Liver (tissue), 3 donors: ENCODE results near the gene CAMKMT.

Source experiments
- MAX ChIP-seq: IDR thresholded peaks from 2 replicates; pipeline ENCODE4 v1.6.1; 2016; ENCODE audit warnings: antibody characterized with exemption
- RXRA ChIP-seq, 2 donors: IDR thresholded peaks; 2 replicates each; pipeline ENCODE4 v1.6.1; 2017 to 2018; ENCODE audit warnings: antibody characterized with exemption in 2 of 2, mild to moderate bottlenecking in 1 of 2
- YY1 ChIP-seq: IDR thresholded peaks from 2 replicates; pipeline ENCODE4 v1.6.1; 2016; ENCODE audit warnings: antibody characterized with exemption, mild to moderate bottlenecking
- TF ChIP-seq, protein P1 (sequence below): fragments of 150-350 bp; IDR thresholded peaks from 2 replicates; pipeline ENCODE4 v1.5.1; 2017; ENCODE audit warnings: improper control_type of control experiment, low read depth, low read length; ENCODE audit not compliant: missing input control
- donor health status: healthy.
- donor health status: healthy.

DNA sequence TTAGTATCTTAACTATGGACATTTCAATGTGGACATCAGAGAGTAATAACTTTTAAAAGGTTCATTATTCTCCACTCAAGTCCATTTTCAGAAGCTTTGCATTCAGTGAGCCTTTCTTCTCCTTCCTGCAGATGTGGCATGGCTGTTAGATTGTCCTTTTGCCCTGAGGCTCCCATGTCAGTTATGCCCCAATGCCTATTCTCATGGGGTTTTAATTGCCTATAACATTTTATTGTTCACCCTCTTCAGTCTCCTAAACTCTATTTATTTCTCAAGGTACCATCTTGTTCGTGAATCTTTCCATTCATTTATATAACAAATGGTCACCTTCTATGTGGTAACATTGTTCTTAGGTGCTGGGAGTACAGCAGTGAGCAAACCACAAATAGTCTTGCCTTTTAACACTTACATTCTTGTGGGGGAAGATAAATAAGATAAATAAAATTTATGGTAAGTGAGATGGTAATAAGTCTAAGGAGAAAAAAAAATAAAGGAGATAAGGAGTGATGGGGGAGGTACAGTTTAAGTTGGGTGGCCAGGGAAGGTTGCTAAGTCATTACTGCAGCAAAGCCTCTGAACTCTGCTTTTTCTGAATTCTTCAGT is 301.8 kb downstream of the CAMKMT start:
- TF ChIP-seq, protein P1, sequence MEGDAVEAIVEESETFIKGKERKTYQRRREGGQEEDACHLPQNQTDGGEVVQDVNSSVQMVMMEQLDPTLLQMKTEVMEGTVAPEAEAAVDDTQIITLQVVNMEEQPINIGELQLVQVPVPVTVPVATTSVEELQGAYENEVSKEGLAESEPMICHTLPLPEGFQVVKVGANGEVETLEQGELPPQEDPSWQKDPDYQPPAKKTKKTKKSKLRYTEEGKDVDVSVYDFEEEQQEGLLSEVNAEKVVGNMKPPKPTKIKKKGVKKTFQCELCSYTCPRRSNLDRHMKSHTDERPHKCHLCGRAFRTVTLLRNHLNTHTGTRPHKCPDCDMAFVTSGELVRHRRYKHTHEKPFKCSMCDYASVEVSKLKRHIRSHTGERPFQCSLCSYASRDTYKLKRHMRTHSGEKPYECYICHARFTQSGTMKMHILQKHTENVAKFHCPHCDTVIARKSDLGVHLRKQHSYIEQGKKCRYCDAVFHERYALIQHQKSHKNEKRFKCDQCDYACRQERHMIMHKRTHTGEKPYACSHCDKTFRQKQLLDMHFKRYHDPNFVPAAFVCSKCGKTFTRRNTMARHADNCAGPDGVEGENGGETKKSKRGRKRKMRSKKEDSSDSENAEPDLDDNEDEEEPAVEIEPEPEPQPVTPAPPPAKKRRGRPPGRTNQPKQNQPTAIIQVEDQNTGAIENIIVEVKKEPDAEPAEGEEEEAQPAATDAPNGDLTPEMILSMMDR = no peak
- TF ChIP-seq YY1 (no peak), MAX (no peak), RXRA (IDR thresholded peaks at IDR 0.05) (no peak)
